Tibial nerve (tissue), 4 donors: ENCODE data around the gene BAIAP2. TPM values are rescaled to one million over a fixed set of nuclear protein-coding genes. Genes with fewer than 3 reads are reported as not detected.

Experiments
- DNase-seq, 2 donors: peaks; one replicate each; pipeline ENCODE4 v3.0.0-alpha.2; 2019; ENCODE audit warnings: low spot score in 2 of 2
- H3K27ac ChIP-seq, 4 donors: fragments of 200-600 bp; sonication (generic) in 3 of 4; one replicate each; pipeline ENCODE4 v1.5.1; 2017 to 2019; ENCODE audit warnings: mild to moderate bottlenecking in 1 of 4
- H3K27me3 ChIP-seq, 2 donors: fragments of 200-600 bp; sonication (generic) in 1 of 2; one replicate each; pipeline versions ENCODE4 v1.5.1 to v1.6.0; 2017 to 2019
- H3K36me3 ChIP-seq, 3 donors: fragments of 200-600 bp; sonication (generic); one replicate each; pipeline ENCODE4 v1.5.1; 2018 to 2019
- H3K4me1 ChIP-seq, 4 donors: fragments of 200-600 bp; sonication (generic) in 3 of 4; one replicate each; pipeline ENCODE4 v1.5.1; 2017 to 2019
- H3K4me3 ChIP-seq, 4 donors: fragments of 200-600 bp; sonication (generic) in 3 of 4; one replicate each; pipeline ENCODE4 v1.5.1; 2017 to 2019; ENCODE audit warnings: mild to moderate bottlenecking in 1 of 4, moderate library complexity in 1 of 4
- H3K9me3 ChIP-seq, 4 donors: fragments of 200-600 bp; sonication (generic) in 3 of 4; one replicate each; pipeline ENCODE4 v1.5.1; 2017 to 2019
- EP300 ChIP-seq, 2 donors: sonication (generic); formaldehyde crosslinking; IDR thresholded peaks; one replicate each; pipeline ENCODE4 v1.6.1; 2017; ENCODE audit warnings: antibody characterized with exemption in 2 of 2, mild to moderate bottlenecking in 1 of 2
- POLR2A ChIP-seq, 2 donors: fragments of 450-650 bp; IDR thresholded peaks; one replicate each; pipeline ENCODE4 v1.6.1; 2017; ENCODE audit warnings: antibody characterized with exemption in 2 of 2, mild to moderate bottlenecking in 2 of 2, moderate library complexity in 2 of 2
- WGBS, 2 donors: methylation state at CpG; one replicate each; pipeline ENCODE4 v1.1.5; 2018; 5-methylcytosine and 5-hydroxymethylcytosine counted together
- total RNA-seq, 4 donors: library from RNA; depleted of rRNA; stranded (reverse); fragments of >200 nt; gene quantifications; one replicate each; pipeline ENCODE4 v1.1.0, GENCODE V29; 2016
- TF ChIP-seq, protein P1 (sequence below), 5 experiments: fragments of 200-600 bp in 3 of 5; fragments of 450-650 bp in 2 of 5; sonication (generic) in 3 of 5; IDR thresholded peaks; one replicate each; pipeline ENCODE4 v1.5.1; 2016 to 2019; ENCODE audit warnings: antibody characterized with exemption in 5 of 5, mild to moderate bottlenecking in 3 of 5, moderate library complexity in 2 of 5

BAIAP2 gene
- total RNA-seq, 4 donors from 2014 or later: 49.5 to 81.2 (median 66.9) TPM

DNA sequence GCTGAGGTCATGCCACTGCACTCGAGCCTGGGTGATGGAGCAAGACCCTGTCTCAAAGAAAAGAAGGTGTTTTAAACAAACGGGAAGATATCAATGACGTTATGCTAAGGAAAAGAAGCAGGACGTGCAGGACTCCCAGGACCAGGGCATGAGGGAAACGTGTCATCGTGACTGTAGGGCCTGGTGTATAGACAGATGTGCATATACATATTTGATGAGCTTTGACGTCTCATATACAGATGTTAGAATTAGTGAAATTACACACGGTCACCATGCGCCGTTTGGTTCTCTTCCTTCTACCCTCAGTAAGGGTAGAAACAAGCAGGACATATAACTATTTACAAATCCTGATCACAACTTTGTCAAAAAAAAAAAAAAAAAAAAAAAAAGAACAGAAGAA is 112.8 kb downstream of the BAIAP2 start:
- Histone ChIP-seq H3K27ac (no peak overlapping the region), H3K9me3 (no peaks in the 10 kb centered on the region), H3K27me3 (no peaks in the 10 kb centered on the region), H3K4me3 (no peak overlapping the region), H3K4me1 (peaks cover 0 to 40% (median 5%) of the 10 kb centered on the region in 4 donors), H3K36me3 (no peaks in the 10 kb centered on the region)
- DNase-seq: no peak
- TF ChIP-seq, protein P1, sequence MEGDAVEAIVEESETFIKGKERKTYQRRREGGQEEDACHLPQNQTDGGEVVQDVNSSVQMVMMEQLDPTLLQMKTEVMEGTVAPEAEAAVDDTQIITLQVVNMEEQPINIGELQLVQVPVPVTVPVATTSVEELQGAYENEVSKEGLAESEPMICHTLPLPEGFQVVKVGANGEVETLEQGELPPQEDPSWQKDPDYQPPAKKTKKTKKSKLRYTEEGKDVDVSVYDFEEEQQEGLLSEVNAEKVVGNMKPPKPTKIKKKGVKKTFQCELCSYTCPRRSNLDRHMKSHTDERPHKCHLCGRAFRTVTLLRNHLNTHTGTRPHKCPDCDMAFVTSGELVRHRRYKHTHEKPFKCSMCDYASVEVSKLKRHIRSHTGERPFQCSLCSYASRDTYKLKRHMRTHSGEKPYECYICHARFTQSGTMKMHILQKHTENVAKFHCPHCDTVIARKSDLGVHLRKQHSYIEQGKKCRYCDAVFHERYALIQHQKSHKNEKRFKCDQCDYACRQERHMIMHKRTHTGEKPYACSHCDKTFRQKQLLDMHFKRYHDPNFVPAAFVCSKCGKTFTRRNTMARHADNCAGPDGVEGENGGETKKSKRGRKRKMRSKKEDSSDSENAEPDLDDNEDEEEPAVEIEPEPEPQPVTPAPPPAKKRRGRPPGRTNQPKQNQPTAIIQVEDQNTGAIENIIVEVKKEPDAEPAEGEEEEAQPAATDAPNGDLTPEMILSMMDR (IDR thresholded peaks at IDR 0.05): no peak
- no peak for TF ChIP-seq EP300 (IDR thresholded peaks at IDR 0.05)
- no peak for TF ChIP-seq POLR2A (IDR thresholded peaks at IDR 0.05)
- WGBS, 2 donors: 80 to 86% methylated on average over 10 of the region's 10 CpGs

DNA sequence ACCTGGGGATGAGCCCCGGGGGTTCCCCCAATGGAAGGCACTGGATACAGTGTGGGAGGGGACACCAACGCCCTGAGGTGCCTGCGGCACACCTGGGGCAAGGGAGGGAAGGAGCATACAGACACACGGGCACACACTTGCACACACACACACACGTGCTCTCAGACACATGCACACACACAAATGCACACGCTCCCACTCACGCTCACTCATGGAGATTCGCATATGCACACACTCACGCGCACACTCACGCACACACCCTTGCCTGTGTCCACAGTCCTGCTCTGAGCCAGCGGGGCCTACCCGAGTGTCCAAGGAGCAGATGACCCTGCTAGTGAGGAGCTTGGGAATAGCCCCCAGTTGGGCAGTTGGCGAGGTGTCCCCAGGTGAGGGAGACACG is 113.6 kb downstream of the BAIAP2 start:
- no peaks in the 10 kb centered on the region for H3K27me3 ChIP-seq
- TF ChIP-seq, protein P1 (IDR thresholded peaks at IDR 0.05): no peak
- no peak for TF ChIP-seq POLR2A (IDR thresholded peaks at IDR 0.05)
- H3K27ac ChIP-seq: no peak overlapping the region
- 82 to 88% methylated on average over 12 to 15 of the region's 15 CpGs for WGBS, 2 donors
- peaks cover 0 to 37% (median 0%) of the 10 kb centered on the region in 4 donors for H3K4me1 ChIP-seq
- no peaks in the 10 kb centered on the region for H3K36me3 ChIP-seq
- DNase-seq: no peak
- H3K4me3 ChIP-seq: no peak overlapping the region
- no peaks in the 10 kb centered on the region for H3K9me3 ChIP-seq

DNA sequence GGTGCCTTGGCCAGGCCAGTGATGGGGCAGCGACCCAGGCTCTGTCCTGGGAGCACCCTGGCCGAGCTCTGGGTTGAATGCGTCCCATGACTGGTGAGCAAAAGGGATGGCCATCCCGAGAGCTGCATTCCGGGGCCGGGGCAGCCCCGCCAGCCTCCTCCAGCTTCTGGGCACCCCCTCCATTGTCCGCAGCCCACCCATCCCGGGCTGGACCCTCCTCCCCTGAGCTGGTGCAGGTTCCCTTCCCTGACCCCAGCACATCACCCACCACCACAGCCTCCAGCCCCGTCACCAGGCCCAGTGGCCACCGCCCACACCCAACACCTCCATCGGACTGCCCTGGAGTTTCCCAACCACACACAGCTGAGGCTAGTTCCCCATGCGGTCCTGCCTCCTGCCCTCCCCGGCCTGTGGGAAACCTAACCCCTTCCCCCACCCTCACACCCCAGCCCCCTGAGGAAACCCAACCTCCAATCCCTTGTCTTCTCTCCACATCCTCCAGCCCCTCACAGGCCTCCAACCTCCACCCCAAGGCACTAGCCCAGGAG is 114.1 kb downstream of the BAIAP2 start:
- H3K27ac ChIP-seq: no peak overlapping the region
- H3K27me3 ChIP-seq: no peaks in the 10 kb centered on the region
- no peak for DNase-seq
- H3K36me3 ChIP-seq: no peaks in the 10 kb centered on the region
- no peak overlapping the region for H3K4me3 ChIP-seq
- 65 to 71% methylated on average over 10 of the region's 14 CpGs for WGBS, 2 donors
- no peaks in the 10 kb centered on the region for H3K9me3 ChIP-seq
- peaks cover 0 to 32% (median 0%) of the 10 kb centered on the region in 4 donors for H3K4me1 ChIP-seq
- TF ChIP-seq POLR2A (IDR thresholded peaks at IDR 0.05) (no peak), EP300 (IDR thresholded peaks at IDR 0.05) (no peak)
- TF ChIP-seq, protein P1 (IDR thresholded peaks at IDR 0.05): no peak

DNA sequence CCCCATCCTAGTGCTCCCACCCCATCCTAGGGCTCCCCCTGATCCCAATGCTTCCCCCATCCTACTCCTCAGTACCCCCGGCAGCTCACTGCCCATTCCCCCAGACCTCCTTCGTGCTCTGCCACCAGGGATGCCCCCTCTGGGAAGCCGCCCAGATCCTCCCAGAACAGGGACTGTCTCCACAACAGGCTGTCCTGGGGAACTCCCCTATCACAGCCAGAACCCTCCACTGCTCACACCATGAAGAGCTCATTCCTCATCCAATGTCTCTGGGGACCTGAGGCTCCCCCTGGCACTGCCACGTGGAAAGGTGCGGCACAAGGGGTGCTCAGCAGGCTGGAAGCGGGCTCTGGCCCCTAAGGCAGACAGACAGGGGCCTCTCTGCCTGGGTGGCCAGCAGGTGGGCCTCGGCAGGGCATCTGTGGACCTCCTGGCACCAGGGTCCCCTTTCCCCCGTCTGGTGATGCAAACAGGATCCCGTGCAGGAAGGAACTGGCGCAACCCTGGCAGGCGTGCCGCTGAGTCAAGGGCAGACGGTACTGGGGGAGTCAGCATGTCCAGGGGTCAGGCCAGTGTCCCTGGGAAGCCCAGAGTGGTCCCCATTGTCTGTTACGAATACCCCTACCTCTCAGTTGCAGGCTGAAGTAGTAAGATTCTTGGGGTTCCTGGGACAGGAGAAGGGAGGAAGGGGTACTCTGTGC is 115.6 kb downstream of the BAIAP2 start:
- WGBS, 2 donors: 62 to 63% methylated on average over 9 to 14 of the region's 14 CpGs

DNA sequence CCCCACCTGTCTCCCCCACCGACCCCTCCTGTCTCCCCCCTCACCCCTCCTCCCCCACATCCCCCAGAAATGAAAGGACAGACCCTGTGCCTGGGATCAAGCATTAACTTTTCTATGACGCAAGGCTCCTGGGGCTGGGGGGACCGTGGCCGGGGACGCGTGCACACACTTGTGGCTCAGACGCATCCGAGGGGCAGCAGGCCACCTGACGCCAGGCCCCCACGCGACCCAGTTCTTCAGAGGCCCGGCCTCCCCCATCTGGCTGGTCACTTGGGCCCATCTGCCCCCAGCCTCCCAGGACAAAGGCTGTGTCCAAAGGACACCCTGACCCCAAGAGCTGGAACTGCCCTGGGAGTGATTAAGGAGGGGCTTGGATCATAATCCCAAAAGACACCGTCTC is 116.3 kb downstream of the BAIAP2 start:
- Histone ChIP-seq H3K27ac (peak overlapping the region in 1 of 4 donors; percentile 67), H3K27me3 (no peaks in the 10 kb centered on the region), H3K36me3 (no peaks in the 10 kb centered on the region), H3K4me3 (no peak overlapping the region), H3K9me3 (no peaks in the 10 kb centered on the region), H3K4me1 (peaks cover 0 to 25% (median 0%) of the 10 kb centered on the region in 4 donors)
- no peak for DNase-seq
- 48 to 65% methylated on average over 8 to 12 of the region's 13 CpGs for WGBS, 2 donors
- TF ChIP-seq, protein P1 (IDR thresholded peaks at IDR 0.05): no peak
- TF ChIP-seq EP300 (IDR thresholded peaks at IDR 0.05): no peak
- TF ChIP-seq POLR2A (IDR thresholded peaks at IDR 0.05): no peak

More for the DNA sequence above, 115.6 kb downstream of the BAIAP2 start:
- H3K27me3 ChIP-seq: no peaks in the 10 kb centered on the region
- peaks cover 0 to 25% (median 0%) of the 10 kb centered on the region in 4 donors for H3K4me1 ChIP-seq
- H3K4me3 ChIP-seq: no peak overlapping the region
- no peaks in the 10 kb centered on the region for H3K36me3 ChIP-seq
- H3K9me3 ChIP-seq: no peaks in the 10 kb centered on the region
- peak overlapping the region in 1 of 4 donors; percentile 67 for H3K27ac ChIP-seq
- DNase-seq: no peak
- TF ChIP-seq, protein P1 (IDR thresholded peaks at IDR 0.05): no peak
- TF ChIP-seq POLR2A (IDR thresholded peaks at IDR 0.05) (no peak), EP300 (IDR thresholded peaks at IDR 0.05) (peak in 1 of 2 donors; percentile 32)
